Chondrocyte (in vitro differentiated cells): ENCODE data around the gene RGS7. TPM values are rescaled to one million over a fixed set of nuclear protein-coding genes. Genes with fewer than 3 reads are reported as not detected.

ENCODE experiments used
- DNase-seq: peaks from one replicate; pipeline ENCODE4 v3.0.0; 2021; ENCODE audit warnings: mixed read lengths, low spot score
- H3K27ac Mint-ChIP-seq: one replicate; pipeline ENCODE4 v1.8.0; 2021; ENCODE audit warnings: mild to moderate bottlenecking, moderate library complexity, mixed read lengths; ENCODE audit not compliant: unreplicated experiment
- H3K27me3 Mint-ChIP-seq: 2 replicates; pipeline ENCODE4 v1.8.0; 2021; ENCODE audit warnings: low read depth, mixed read lengths
- H3K36me3 Mint-ChIP-seq: 2 replicates; pipeline ENCODE4 v1.8.0; 2021; ENCODE audit warnings: low read depth, mixed read lengths
- H3K4me1 Mint-ChIP-seq: 2 replicates; pipeline ENCODE4 v1.8.0; 2021; ENCODE audit warnings: low read depth, mild to moderate bottlenecking, mixed read lengths
- H3K4me3 Mint-ChIP-seq: one replicate; pipeline ENCODE4 v1.8.0; 2021; ENCODE audit warnings: mild to moderate bottlenecking, moderate library complexity, mixed read lengths; ENCODE audit not compliant: unreplicated experiment
- H3K9me3 Mint-ChIP-seq: 2 replicates; pipeline ENCODE4 v1.8.0; 2021; ENCODE audit warnings: low read depth, mixed read lengths
- total RNA-seq: library from RNA; stranded (reverse); gene quantifications from 3 replicates; pipeline ENCODE4 v1.2.1, GENCODE V29; 2021
- TF ChIP-seq, protein P1 (sequence below): fragments of 200-600 bp; sonication (generic); IDR thresholded peaks from 2 replicates; pipeline ENCODE4 v1.5.0; 2021; ENCODE audit warnings: antibody characterized with exemption, mild to moderate bottlenecking, moderate library complexity

Gene RGS7
- total RNA-seq, 1 donor from 2014 or later, result 3.9 TPM

DNA sequence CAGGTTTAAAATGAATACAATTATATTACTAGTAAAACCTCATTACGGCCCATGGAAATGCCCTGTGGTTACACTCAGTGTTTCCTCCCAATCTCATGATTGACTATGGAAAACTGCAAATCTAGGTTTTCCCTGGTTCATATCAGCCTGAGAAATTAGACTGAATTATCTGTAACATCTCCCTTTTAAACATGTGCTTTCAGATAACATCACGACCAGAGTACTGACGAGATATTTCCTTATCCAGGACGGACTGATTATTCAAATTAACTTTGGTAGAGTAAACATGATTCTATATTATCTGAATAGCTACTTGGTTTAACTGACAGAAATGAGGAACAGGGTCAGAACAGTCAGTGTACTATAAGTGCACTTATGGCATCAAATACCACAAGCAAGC is 82.3 kb downstream of the RGS7 start:
- Mint-ChIP-seq H3K4me1 (peaks cover 13% of the 10 kb centered on the region), H3K27me3 (no peaks in the 10 kb centered on the region), H3K4me3 (no peak overlapping the region), H3K36me3 (peaks cover 12% of the 10 kb centered on the region), H3K27ac (no peak overlapping the region), H3K9me3 (peaks cover 27% of the 10 kb centered on the region)
- TF ChIP-seq, protein P1, sequence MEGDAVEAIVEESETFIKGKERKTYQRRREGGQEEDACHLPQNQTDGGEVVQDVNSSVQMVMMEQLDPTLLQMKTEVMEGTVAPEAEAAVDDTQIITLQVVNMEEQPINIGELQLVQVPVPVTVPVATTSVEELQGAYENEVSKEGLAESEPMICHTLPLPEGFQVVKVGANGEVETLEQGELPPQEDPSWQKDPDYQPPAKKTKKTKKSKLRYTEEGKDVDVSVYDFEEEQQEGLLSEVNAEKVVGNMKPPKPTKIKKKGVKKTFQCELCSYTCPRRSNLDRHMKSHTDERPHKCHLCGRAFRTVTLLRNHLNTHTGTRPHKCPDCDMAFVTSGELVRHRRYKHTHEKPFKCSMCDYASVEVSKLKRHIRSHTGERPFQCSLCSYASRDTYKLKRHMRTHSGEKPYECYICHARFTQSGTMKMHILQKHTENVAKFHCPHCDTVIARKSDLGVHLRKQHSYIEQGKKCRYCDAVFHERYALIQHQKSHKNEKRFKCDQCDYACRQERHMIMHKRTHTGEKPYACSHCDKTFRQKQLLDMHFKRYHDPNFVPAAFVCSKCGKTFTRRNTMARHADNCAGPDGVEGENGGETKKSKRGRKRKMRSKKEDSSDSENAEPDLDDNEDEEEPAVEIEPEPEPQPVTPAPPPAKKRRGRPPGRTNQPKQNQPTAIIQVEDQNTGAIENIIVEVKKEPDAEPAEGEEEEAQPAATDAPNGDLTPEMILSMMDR, result no peak
- DNase-seq, result no peak

DNA sequence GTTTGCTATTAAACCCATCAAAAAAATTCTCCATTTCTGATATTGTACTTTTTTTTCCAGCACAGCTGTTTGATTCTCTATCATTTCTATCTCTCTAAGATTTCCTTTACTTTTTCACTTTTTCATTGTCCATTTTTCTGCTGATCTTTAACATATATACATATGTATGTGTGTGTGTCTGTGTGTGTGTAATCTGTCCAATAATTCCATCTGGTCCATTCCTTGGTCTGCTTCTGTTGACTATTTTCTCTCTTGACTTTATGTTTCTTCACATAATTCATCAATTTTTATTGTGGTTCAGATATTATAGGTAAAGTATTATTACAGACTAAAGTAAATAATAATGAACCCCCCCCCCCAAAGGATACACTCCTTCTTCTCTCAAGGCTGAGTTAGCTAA is 84.2 kb downstream of the RGS7 start:
- peaks cover 21% of the 10 kb centered on the region for H3K9me3 Mint-ChIP-seq
- TF ChIP-seq, protein P1, result no peak
- H3K27me3 Mint-ChIP-seq, result no peaks in the 10 kb centered on the region
- peaks cover 13% of the 10 kb centered on the region for H3K4me1 Mint-ChIP-seq
- no peak for DNase-seq
- peaks cover 10% of the 10 kb centered on the region for H3K36me3 Mint-ChIP-seq
- H3K27ac Mint-ChIP-seq, result no peak overlapping the region
- no peak overlapping the region for H3K4me3 Mint-ChIP-seq

DNA sequence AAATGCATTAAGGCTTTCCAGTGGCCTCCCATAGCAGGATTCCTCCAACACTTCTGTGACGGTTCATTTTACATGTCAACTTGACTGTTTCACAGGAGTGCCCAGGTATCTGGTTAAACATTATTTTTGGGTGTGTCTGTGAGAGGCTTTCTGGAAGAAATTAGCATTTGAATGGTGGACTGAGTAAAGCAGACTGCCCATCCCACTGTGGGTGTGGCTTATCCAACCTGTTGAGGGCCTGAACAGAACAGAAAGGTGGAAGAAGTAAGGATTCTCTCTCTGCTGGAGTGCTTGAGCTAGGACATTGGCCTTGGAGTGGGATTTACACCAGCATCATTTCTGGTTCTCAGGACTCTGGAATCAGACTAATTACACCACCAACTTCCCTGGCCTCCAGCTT is 85.6 kb downstream of the RGS7 start:
- Mint-ChIP-seq H3K9me3 (peaks cover 21% of the 10 kb centered on the region), H3K27ac (no peak overlapping the region), H3K36me3 (peaks cover 10% of the 10 kb centered on the region), H3K27me3 (no peaks in the 10 kb centered on the region), H3K4me3 (no peak overlapping the region), H3K4me1 (peaks cover 11% of the 10 kb centered on the region)
- no peak for DNase-seq
- TF ChIP-seq, protein P1, result no peak

DNA sequence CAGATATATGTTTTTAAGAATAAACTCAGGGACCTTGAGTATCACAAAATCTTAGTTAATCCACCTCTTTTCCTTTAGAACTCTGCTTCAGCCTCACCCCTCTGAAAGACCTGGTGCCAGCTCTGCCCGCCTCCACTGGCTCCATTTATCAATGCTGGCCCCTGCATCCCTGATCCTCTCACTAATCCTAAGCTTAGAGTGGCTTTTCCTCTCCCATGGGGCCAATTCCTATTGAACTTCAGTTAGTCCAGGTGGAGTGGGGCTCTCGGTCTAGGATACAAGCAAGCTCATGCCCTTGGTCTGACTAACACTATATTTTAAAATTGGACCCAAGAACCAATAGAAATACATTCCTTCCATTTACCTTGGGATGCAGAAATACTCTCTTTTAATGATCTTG is 87.0 kb downstream of the RGS7 start:
- TF ChIP-seq, protein P1, result no peak
- Mint-ChIP-seq H3K4me3 (no peak overlapping the region), H3K4me1 (peaks cover 7% of the 10 kb centered on the region), H3K36me3 (peaks cover 10% of the 10 kb centered on the region), H3K9me3 (peaks cover 21% of the 10 kb centered on the region), H3K27me3 (no peaks in the 10 kb centered on the region), H3K27ac (no peak overlapping the region)
- DNase-seq, result no peak

DNA sequence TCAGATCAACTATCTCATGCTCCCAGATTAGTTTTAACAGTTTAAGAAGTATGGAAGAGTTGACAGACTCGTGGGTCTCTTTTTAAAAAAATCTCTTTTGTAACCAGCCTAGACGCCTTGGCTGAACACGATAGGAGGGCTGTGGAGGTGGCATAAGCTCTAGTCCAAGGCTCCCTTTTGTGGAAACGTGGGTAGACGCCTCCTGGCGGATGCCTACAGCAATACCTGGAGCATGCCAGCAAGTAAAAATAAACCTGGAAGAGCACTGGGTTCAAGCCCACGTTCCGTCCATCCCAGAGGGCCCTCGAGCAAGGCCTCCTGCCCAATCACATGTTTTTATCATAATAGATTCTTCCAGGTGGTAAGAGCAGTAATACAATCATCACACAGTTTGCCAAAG is 87.9 kb downstream of the RGS7 start:
- Mint-ChIP-seq H3K4me3 (no peak overlapping the region), H3K4me1 (peaks cover 7% of the 10 kb centered on the region), H3K36me3 (peaks cover 10% of the 10 kb centered on the region), H3K27ac (no peak overlapping the region), H3K9me3 (peaks cover 18% of the 10 kb centered on the region), H3K27me3 (no peaks in the 10 kb centered on the region)
- TF ChIP-seq, protein P1, result no peak
- no peak for DNase-seq
